ENCODE results near the gene CDK12. TPM values are rescaled to one million over a fixed set of nuclear protein-coding genes. Genes with fewer than 3 reads are reported as not detected.

Gene CDK12
- total and polyA plus RNA-seq, 9 of the 15 experiments (the other 6 are each of a cell fraction or from before 2014, with no cell fraction given): 3.4 to 65.6 (median 36.8) TPM

- in situ Hi-C loops (cut with MboI) (no loop called here), intact Hi-C loops (cut with micrococcal nuclease) (no loop called here)
- no peak overlapping the region for H3K4me3 ChIP-seq
- FAIRE-seq (no peak), DNase-seq (ENCODE audit: extremely low read depth in 1 of 4, low spot score in 3 of 4) (no peak), ATAC-seq (no peak)
- H3K79me2 ChIP-seq (ENCODE audit: control insufficient read depth, insufficient read depth, low read length): no peaks in the 10 kb centered on the region
- TF ChIP-seq ZNF639 (CRISPR knock-in tag; conservative IDR thresholded peaks at IDR 0.05 in 1 of 2, IDR thresholded peaks at IDR 0.05 in 1 of 2) (no peak), KHSRP (IDR thresholded peaks at IDR 0.05) (no peak), DPF2 (IDR thresholded peaks at IDR 0.05) (no peak), ARHGAP35 (IDR thresholded peaks at IDR 0.05; ENCODE audit: partially characterized antibody) (no peak), RBBP5 (IDR thresholded peaks at IDR 0.05; ENCODE audit: borderline replicate concordance, insufficient read depth, low read length, poor library complexity, severe bottlenecking) (no peak), SAP30 (IDR thresholded peaks at IDR 0.05; ENCODE audit: borderline replicate concordance, insufficient read depth, low read depth, low read length, poor library complexity, severe bottlenecking) (no peak), ZKSCAN8 (CRISPR knock-in tag; IDR thresholded peaks at IDR 0.05) (no peak), BRCA1 (IDR thresholded peaks at IDR 0.05) (no peak), BRCA1 (CRISPR knock-in tag; IDR thresholded peaks at IDR 0.05) (no peak), CBX2 (IDR thresholded peaks at IDR 0.05; ENCODE audit: insufficient read depth, low read length, poor library complexity, severe bottlenecking) (no peak), SRSF3 (IDR thresholded peaks at IDR 0.05; ENCODE audit: insufficient read depth, low read length) (no peak), HNRNPUL1 (IDR thresholded peaks at IDR 0.05; ENCODE audit: low read length) (no peak), TEAD2 (tag; IDR thresholded peaks at IDR 0.05) (no peak), ZNF165 (CRISPR knock-in tag; IDR thresholded peaks at IDR 0.05; ENCODE audit: borderline replicate concordance) (no peak), ZNF778 (CRISPR knock-in tag; IDR thresholded peaks at IDR 0.05) (no peak), SNAPC5 (CRISPR knock-in tag; IDR thresholded peaks at IDR 0.05) (no peak), MED1 (CRISPR knock-in tag; IDR thresholded peaks at IDR 0.05; ENCODE audit: borderline replicate concordance) (no peak), NEUROD1 (IDR thresholded peaks at IDR 0.05; ENCODE audit: borderline replicate concordance, low read depth, low read length, partially characterized antibody) (no peak)
- TF ChIP-seq, protein P1, sequence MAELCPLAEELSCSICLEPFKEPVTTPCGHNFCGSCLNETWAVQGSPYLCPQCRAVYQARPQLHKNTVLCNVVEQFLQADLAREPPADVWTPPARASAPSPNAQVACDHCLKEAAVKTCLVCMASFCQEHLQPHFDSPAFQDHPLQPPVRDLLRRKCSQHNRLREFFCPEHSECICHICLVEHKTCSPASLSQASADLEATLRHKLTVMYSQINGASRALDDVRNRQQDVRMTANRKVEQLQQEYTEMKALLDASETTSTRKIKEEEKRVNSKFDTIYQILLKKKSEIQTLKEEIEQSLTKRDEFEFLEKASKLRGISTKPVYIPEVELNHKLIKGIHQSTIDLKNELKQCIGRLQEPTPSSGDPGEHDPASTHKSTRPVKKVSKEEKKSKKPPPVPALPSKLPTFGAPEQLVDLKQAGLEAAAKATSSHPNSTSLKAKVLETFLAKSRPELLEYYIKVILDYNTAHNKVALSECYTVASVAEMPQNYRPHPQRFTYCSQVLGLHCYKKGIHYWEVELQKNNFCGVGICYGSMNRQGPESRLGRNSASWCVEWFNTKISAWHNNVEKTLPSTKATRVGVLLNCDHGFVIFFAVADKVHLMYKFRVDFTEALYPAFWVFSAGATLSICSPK (IDR thresholded peaks at IDR 0.05; ENCODE audit: borderline replicate concordance): no peak
- H2AFZ ChIP-seq (ENCODE audit: low read depth, low read length): no peak overlapping the region
- ChIA-PET POLR2A (interaction anchor here (0.7 kb wide), 1 partner anchor 139 kb away, joined by 3 read pairs; no protein-coding TSS in a partner anchor), CTCF (ENCODE audit: low intra/inter-chr PET ratio) (no interaction called here)
- H3K4me1 ChIP-seq (replicated peaks in 1 of 2; ENCODE audit: control insufficient read depth in 2 of 2, insufficient read depth in 2 of 2, low read length in 2 of 2): no peaks in the 10 kb centered on the region; a peak in 1 of 5 replicates
- H3K9me1 ChIP-seq (ENCODE audit: control insufficient read depth, insufficient read depth, low read length): no peaks in the 10 kb centered on the region
- H3K27me3 ChIP-seq (ENCODE audit: control insufficient read depth in 2 of 2, insufficient read depth in 2 of 2, low read length in 2 of 2): no peaks in the 10 kb centered on the region
- H3K27ac ChIP-seq (ENCODE audit: extremely low read depth, low read depth, low read length): no peak overlapping the region
- H3K4me2 ChIP-seq (ENCODE audit: insufficient read depth, low read length): no peak overlapping the region
- BruUV-seq (replicated peaks): no TSS peak
- no peaks in the 10 kb centered on the region for H4K20me1 ChIP-seq (replicated peaks; ENCODE audit: control insufficient read depth, insufficient read depth, low read length)
- H3K36me3 ChIP-seq (ENCODE audit: control insufficient read depth, insufficient read depth, low read length): peaks cover 15% of the 10 kb centered on the region; the same call in 1 of the 3 replicates
- H3K9me3 ChIP-seq (replicated peaks; ENCODE audit: control insufficient read depth, insufficient read depth, low read depth, low read length): no peaks in the 10 kb centered on the region
- H3K9ac ChIP-seq (ENCODE audit: insufficient read depth in 1 of 2, low read depth in 2 of 2, low read length in 2 of 2): no peak overlapping the region
These were observed 82.4 kb downstream of the CDK12 start for GRCh38 chr17:39543664-39544063.

Measured in K562 (cell line).